ENCODE measurements around the gene IL34.

IL34 gene

GRCh38 chr16:70696952-70697593 is 50.7 kb downstream of the IL34 start:
- in situ Hi-C loops (cut with HindIII; ENCODE audit: low sequenced_read_pairs) = loop anchor here (5.0 kb wide), 1 partner anchor 65 kb away; no protein-coding TSS in a partner anchor

DNA sequence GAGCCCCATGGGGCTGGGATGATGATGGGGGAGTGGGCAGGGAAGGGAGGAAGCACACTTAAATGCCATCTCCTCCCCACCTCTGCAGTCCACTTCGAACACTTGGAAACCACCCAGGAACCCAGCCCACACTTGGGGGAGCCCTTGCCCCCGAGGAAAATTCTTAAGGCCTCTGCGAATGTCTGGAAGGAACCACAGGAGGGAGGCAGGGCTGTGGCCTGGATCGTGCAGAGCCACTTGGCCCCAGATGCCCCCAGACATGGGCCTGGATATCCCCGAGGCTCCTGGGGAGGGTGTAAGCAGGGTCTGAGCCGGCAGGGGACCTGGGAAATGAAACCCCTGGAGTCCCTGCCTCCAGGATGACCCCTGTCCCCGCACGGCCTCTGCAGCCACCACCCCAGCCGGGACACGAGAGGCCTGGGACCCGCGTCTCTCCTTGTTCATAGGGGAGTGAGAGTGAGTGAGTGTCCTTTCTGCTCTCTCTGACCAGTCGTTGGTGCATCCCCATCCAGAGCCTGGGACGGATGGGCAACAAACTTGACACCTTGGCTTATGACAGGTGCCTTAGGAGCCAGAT is 51.3 kb downstream of the IL34 start:
- in situ Hi-C loops (cut with HindIII; ENCODE audit: low sequenced_read_pairs) = loop anchor here (5.0 kb wide), 1 partner anchor 65 kb away; no protein-coding TSS in a partner anchor

DNA sequence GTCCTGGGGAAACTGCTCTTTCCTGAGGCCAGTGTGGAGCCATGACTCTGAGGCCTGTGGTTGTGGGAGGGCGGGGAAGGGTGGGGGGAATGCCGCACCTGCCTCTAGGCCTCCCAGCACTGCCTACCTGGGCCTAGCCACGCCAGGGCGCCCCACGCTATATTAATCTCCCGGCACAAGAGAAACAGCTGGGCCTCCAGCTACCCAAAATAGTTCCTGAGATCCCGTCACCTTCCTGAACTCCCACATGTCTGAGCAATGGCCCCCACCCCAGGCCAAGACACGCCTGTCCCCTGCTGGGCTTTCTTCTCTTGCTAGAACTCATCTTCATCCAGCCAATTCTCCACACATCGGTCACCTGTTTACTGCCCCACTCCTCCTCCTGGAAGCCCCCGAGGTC is 52.5 kb downstream of the IL34 start:
- in situ Hi-C loops (cut with HindIII; ENCODE audit: low sequenced_read_pairs) = loop anchor here (5.0 kb wide), 1 partner anchor 63 kb away; no protein-coding TSS in a partner anchor

GRCh38 chr16:70699696-70700095 is 53.3 kb downstream of the IL34 start:
- in situ Hi-C loops (cut with HindIII; ENCODE audit: low sequenced_read_pairs) = loop anchor here (5.0 kb wide), 1 partner anchor 63 kb away; no protein-coding TSS in a partner anchor

- in situ Hi-C loops (cut with HindIII; ENCODE audit: low sequenced_read_pairs) = no loop called here
These were observed 54.0 kb downstream of the IL34 start for GRCh38 chr16:70700101-70701020.

- in situ Hi-C loops (cut with HindIII; ENCODE audit: low sequenced_read_pairs) = no loop called here
These were observed 54.7 kb downstream of the IL34 start for GRCh38 chr16:70701036-70701435.

GRCh38 chr16:70701596-70701995 is 55.2 kb downstream of the IL34 start:
- in situ Hi-C loops (cut with HindIII; ENCODE audit: low sequenced_read_pairs) = no loop called here

GRCh38 chr16:70701998-70702397 is 55.6 kb downstream of the IL34 start:
- in situ Hi-C loops (cut with HindIII; ENCODE audit: low sequenced_read_pairs) = no loop called here

- in situ Hi-C loops (cut with HindIII; ENCODE audit: low sequenced_read_pairs) = no loop called here
These were observed 56.3 kb downstream of the IL34 start for GRCh38 chr16:70702624-70703023.

DNA sequence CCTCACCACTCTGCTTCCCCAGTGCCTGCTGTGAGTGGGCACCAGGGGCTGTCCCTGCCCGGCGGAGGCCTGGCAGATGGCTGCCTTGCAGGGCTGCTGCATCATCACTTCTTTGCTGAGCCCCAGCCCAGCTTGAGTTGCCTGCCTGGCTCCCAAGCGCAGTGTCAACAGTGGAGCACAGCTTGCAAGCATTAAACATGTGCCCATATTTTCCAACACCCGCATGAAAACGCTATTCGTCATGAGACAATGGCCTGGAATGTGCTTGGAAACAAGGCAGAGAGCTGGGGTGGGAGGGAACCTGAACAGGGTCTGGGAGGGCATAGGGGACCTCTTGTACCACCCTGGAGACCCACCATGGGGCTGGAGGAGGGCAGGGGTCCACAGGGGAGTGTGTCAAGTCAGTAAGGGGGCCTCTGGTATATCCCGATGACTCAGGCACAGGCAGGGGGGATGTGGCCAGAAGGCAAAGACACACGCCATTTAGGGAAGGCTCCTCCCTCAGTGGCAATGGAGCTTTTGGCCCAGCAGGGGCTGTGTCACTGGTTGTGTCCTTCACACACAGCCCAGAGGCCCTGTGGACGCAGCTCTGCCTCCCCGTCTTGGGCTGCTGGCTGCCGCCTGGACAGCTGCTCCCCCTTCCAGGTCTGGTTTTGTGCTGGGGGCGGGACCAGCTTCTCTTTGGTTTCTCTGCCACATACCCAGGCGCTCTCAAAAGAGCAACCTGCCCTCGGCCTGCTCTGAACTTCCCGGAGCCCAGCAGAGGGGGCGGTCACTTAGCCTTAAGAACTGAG is 56.9 kb downstream of the IL34 start:
- in situ Hi-C loops (cut with HindIII; ENCODE audit: low sequenced_read_pairs) = no loop called here

GRCh38 chr16:70703835-70704381 is 57.5 kb downstream of the IL34 start:
- in situ Hi-C loops (cut with HindIII; ENCODE audit: low sequenced_read_pairs) = no loop called here

GRCh38 chr16:70704586-70704985 is 58.2 kb downstream of the IL34 start:
- in situ Hi-C loops (cut with HindIII; ENCODE audit: low sequenced_read_pairs) = no loop called here

- in situ Hi-C loops (cut with HindIII; ENCODE audit: low sequenced_read_pairs) = no loop called here
These were observed 58.7 kb downstream of the IL34 start for GRCh38 chr16:70705056-70705455.

GRCh38 chr16:70706948-70707465 is 60.6 kb downstream of the IL34 start:
- in situ Hi-C loops (cut with HindIII; ENCODE audit: low sequenced_read_pairs) = no loop called here

- in situ Hi-C loops (cut with HindIII; ENCODE audit: low sequenced_read_pairs) = no loop called here
These were observed 62.2 kb downstream of the IL34 start for GRCh38 chr16:70708366-70709246.

DNA sequence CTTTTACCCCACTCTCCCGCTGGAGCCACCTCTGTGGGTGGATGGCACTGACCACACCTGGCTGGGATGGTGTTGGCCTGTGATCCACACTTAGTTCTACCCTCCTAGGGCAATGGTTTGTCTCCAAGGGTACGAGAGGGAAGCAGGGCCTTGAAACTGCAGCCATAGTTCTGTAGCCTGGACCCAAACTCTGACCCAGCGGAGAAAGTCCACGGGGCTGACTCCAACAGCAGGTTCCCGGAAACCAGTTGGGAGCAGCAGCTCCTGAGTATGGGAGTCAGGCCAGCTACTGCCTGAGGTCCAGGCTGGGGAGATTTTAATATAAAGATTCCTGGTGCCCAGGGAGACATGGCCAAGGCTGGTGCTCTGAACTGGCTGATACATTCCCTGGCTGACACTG is 63.1 kb downstream of the IL34 start:
- in situ Hi-C loops (cut with HindIII; ENCODE audit: low sequenced_read_pairs) = no loop called here

- in situ Hi-C loops (cut with HindIII; ENCODE audit: low sequenced_read_pairs) = no loop called here
These were observed 63.6 kb downstream of the IL34 start for GRCh38 chr16:70709942-70710341.
